ENCODE measurements around the gene CTSD. TPM values are rescaled to one million over a fixed set of nuclear protein-coding genes. Genes with fewer than 3 reads are reported as not detected.

CTSD gene
- total and polyA plus RNA-seq, 8 donors, result 124 to 2,455 (median 147) TPM

- H3K9me3 ChIP-seq, result peaks cover 0 to 16% of the 10 kb centered on the region in 2 donors
- H3K36me3 ChIP-seq, result no peaks in the 10 kb centered on the region
- H3K4me3 ChIP-seq, result no peak overlapping the region
- DNase-seq, result peak in 1 of 4 donors; percentile 46
- no peak overlapping the region for H3K27ac ChIP-seq
- no peak for TF ChIP-seq CTCF (IDR thresholded peaks at IDR 0.05)
- H3K27me3 ChIP-seq, result peaks cover 14 to 94% of the 10 kb centered on the region in 2 donors
- intact Hi-C loops (cut with DNase I), result no loop called here
- ATAC-seq, result no peak
- H3K4me1 ChIP-seq, result no peaks in the 10 kb centered on the region
These were observed 30.6 kb downstream of the CTSD start for GRCh38 chr11:1733009-1733715.

GRCh38 chr11:1732418-1733008 lies 31.2 kb downstream of the CTSD start:
- DNase-seq (peak in 1 of 4 donors; percentile 69), ATAC-seq (no peak)
- Histone ChIP-seq H3K27ac (no peak overlapping the region), H3K4me3 (no peak overlapping the region), H3K4me1 (no peaks in the 10 kb centered on the region), H3K36me3 (no peaks in the 10 kb centered on the region), H3K27me3 (peaks cover 16 to 94% of the 10 kb centered on the region in 2 donors), H3K9me3 (peaks cover 0 to 13% of the 10 kb centered on the region in 2 donors)
- intact Hi-C loops (cut with DNase I), result no loop called here
- no peak for TF ChIP-seq CTCF (IDR thresholded peaks at IDR 0.05)

- H3K9me3 ChIP-seq, result peaks cover 0 to 3% of the 10 kb centered on the region in 2 donors
- TF ChIP-seq CTCF (IDR thresholded peaks at IDR 0.05), result no peak
- H3K36me3 ChIP-seq, result no peaks in the 10 kb centered on the region
- no peaks in the 10 kb centered on the region for H3K4me1 ChIP-seq
- no peak overlapping the region for H3K27ac ChIP-seq
- no peak overlapping the region for H3K4me3 ChIP-seq
- ATAC-seq, result no peak
- no peak for DNase-seq
- intact Hi-C loops (cut with DNase I), result no loop called here
- peaks cover 16 to 90% of the 10 kb centered on the region in 2 donors for H3K27me3 ChIP-seq
These were observed 32.2 kb downstream of the CTSD start for GRCh38 chr11:1731451-1732059.

- TF ChIP-seq CTCF (IDR thresholded peaks at IDR 0.05), result no peak
- Histone ChIP-seq H3K36me3 (no peaks in the 10 kb centered on the region), H3K27me3 (peaks cover 16 to 84% of the 10 kb centered on the region in 2 donors), H3K27ac (no peak overlapping the region), H3K4me3 (no peak overlapping the region), H3K4me1 (no peaks in the 10 kb centered on the region), H3K9me3 (no peaks in the 10 kb centered on the region)
- intact Hi-C loops (cut with DNase I), result no loop called here
- ATAC-seq (no peak), DNase-seq (peak in 1 of 4 donors; percentile 42)
These were observed 33.6 kb downstream of the CTSD start for GRCh38 chr11:1730059-1730629.

- H3K9me3 ChIP-seq, result no peaks in the 10 kb centered on the region
- no peaks in the 10 kb centered on the region for H3K36me3 ChIP-seq
- DNase-seq, result no peak
- intact Hi-C loops (cut with DNase I), result no loop called here
- peaks cover 16 to 84% of the 10 kb centered on the region in 2 donors for H3K27me3 ChIP-seq
- no peak for ATAC-seq
- H3K27ac ChIP-seq, result no peak overlapping the region
- no peak for TF ChIP-seq CTCF (IDR thresholded peaks at IDR 0.05)
- no peak overlapping the region for H3K4me3 ChIP-seq
- H3K4me1 ChIP-seq, result no peaks in the 10 kb centered on the region
These were observed 34.1 kb downstream of the CTSD start for GRCh38 chr11:1729692-1730011.

Data from left lung (tissue), 10 donors.